Measurements from ENCODE around the gene GTF2H1.

GRCh38 chr11:18384157-18384641 is 61.8 kb downstream of the GTF2H1 start:
- TF ChIP-seq CTCF (IDR thresholded peaks at IDR 0.05) (no peak), POLR2A (IDR thresholded peaks at IDR 0.05) (no peak)
